Activated CD4-positive, CD25-positive, alpha-beta regulatory T cell (primary cell): Measurements from ENCODE around the gene GSG1.
"Not testable (repeated sequence)": the region's sequence is repeated elsewhere in the genome, so short reads cannot be mapped to it uniquely, and the experiment has no call there.

Source experiments
- DNase-seq, 4 experiments: peaks; one replicate each; lab custom pipeline; 2025; lab: John Stamatoyannopoulos, UW

GSG1 gene

GRCh38 chr12:13060581-13060980 is 42.9 kb downstream of the GSG1 start:
- no peak for DNase-seq

GRCh38 chr12:13053617-13054016 is 49.9 kb downstream of the GSG1 start:
- DNase-seq = not testable (repeated sequence)

GRCh38 chr12:13052421-13052820 is 51.0 kb downstream of the GSG1 start:
- DNase-seq = no peak

- DNase-seq = no peak
Observed at GRCh38 chr12:13049816-13050215, 53.7 kb downstream of the GSG1 start.

GRCh38 chr12:13046964-13047363 is 56.5 kb downstream of the GSG1 start:
- no peak for DNase-seq

GRCh38 chr12:13045816-13046215 is 57.7 kb downstream of the GSG1 start:
- DNase-seq = no peak

GRCh38 chr12:13044906-13045299 is 58.6 kb downstream of the GSG1 start:
- no peak for DNase-seq

- DNase-seq = peak; percentile 51 to 58 (median 56)
Observed at GRCh38 chr12:13044002-13044905, 59.2 kb downstream of the GSG1 start, which contains the start of gene FAM234B. TSS of gene FAM234B (plus strand) at chr12:13044381. CDS start at chr12:13044404, 23 bp downstream.

GRCh38 chr12:13042666-13043230 is 60.7 kb downstream of the GSG1 start:
- DNase-seq = no peak

GRCh38 chr12:13041224-13041623 is 62.2 kb downstream of the GSG1 start:
- DNase-seq = no peak

- no peak for DNase-seq
Observed at GRCh38 chr12:13039328-13039956, 64.0 kb downstream of the GSG1 start.

- DNase-seq = no peak
Observed at GRCh38 chr12:13038491-13039161, 64.8 kb downstream of the GSG1 start.

GRCh38 chr12:13036881-13037280 is 66.6 kb downstream of the GSG1 start:
- DNase-seq = no peak

- DNase-seq = not testable (repeated sequence)
Observed at GRCh38 chr12:13035335-13035734, 68.1 kb downstream of the GSG1 start.
